Endothelial cell of umbilical vein (primary cell): Measurements from ENCODE around the gene CIC. TPM values are rescaled to one million over a fixed set of nuclear protein-coding genes. Genes with fewer than 3 reads are reported as not detected.
A peak's percentile ranks its signal among the peaks of the same experiment; 100 is the strongest.

Experiments
- BruUV-seq: library from RNA; stranded (reverse); fragments of 400-500 nt; replicated peaks from 2 replicates; lab custom pipeline; 2021; lab: Mats Ljungman, UMichigan
- CTCF ChIA-PET: fragments of 300-600, 350-600 bp; sonication (Branson Sonifier 250); formaldehyde crosslinking; loops from one replicate; lab custom pipeline; 2021; ENCODE audit warnings: antibody characterized with exemption, inconsistent platforms; lab: Charles Lee
- POLR2A ChIA-PET: fragments of 300-600, 350-600 bp; sonication (Branson Sonifier 250); formaldehyde crosslinking; loops from one replicate; lab custom pipeline; 2021; ENCODE audit warnings: antibody characterized with exemption, inconsistent platforms; lab: Charles Lee
- DNase-seq: peaks from one replicate; pipeline ENCODE4 v3.0.0-alpha.2; 2011; ENCODE audit warnings: low read depth, low spot score
- FAIRE-seq: peaks from 2 replicates; lab custom pipeline; 2011; peaks lifted over from hg19 to GRCh38; lab: Jason Lieb, UNC
- H2AFZ ChIP-seq: 2 replicates; pipeline ENCODE4 v1.6.0; 2012; ENCODE audit warnings: low read depth, low read length, control low read depth, inconsistent platforms
- H3K27ac ChIP-seq: 2 replicates; pipeline ENCODE4 v1.5.1; 2011; ENCODE audit warnings: low read depth, mild to moderate bottlenecking, control low read depth, low read length, moderate library complexity; ENCODE audit not compliant: insufficient read depth
- H3K27me3 ChIP-seq, 2 experiments: 2 replicates each; pipeline versions ENCODE4 v1.6.0 to v1.6.1; 2011; ENCODE audit warnings: low read length in 2 of 2, mixed read lengths in 1 of 2; ENCODE audit not compliant: control insufficient read depth in 2 of 2, insufficient read depth in 2 of 2
- H3K36me3 ChIP-seq, 2 experiments: 2 replicates in 1 of 2; 3 replicates in 1 of 2; pipeline ENCODE4 v1.5.1; 2011; ENCODE audit warnings: low read length in 2 of 2, mild to moderate bottlenecking in 1 of 2, moderate library complexity in 1 of 2; ENCODE audit not compliant: control insufficient read depth in 2 of 2, insufficient read depth in 2 of 2; ENCODE audit errors: extremely low read depth in 1 of 2
- H3K4me1 ChIP-seq: 3 replicates; pipeline ENCODE4 v1.5.1; 2011; ENCODE audit warnings: mild to moderate bottlenecking, low read length; ENCODE audit not compliant: control insufficient read depth, insufficient read depth; ENCODE audit errors: extremely low read depth
- H3K4me2 ChIP-seq: 2 replicates; pipeline ENCODE4 v1.6.1; 2011; ENCODE audit warnings: low read length, control low read depth, mixed read lengths; ENCODE audit not compliant: insufficient read depth
- H3K4me3 ChIP-seq, 3 experiments: fragments of 200-600 bp in 1 of 3; sonication (generic), shearing (Covaris generic) in 1 of 3; replicated peaks in 1 of 3; 2 replicates each; pipeline ENCODE4 v1.5.1; 2011 to 2016; ENCODE audit warnings: control low read depth in 3 of 3, low read length in 3 of 3, mild to moderate bottlenecking in 2 of 3, inconsistent platforms in 1 of 3, low read depth in 1 of 3, moderate library complexity in 1 of 3; ENCODE audit not compliant: insufficient read depth in 1 of 3
- H3K79me2 ChIP-seq: 2 replicates; pipeline ENCODE4 v1.6.0; 2012; ENCODE audit warnings: low read length, inconsistent platforms; ENCODE audit not compliant: control insufficient read depth, insufficient read depth
- H3K9ac ChIP-seq: replicated peaks from 2 replicates; pipeline ENCODE3; 2011; ENCODE audit warnings: low read length, control low read depth; ENCODE audit not compliant: insufficient read depth; ENCODE audit errors: extremely low read depth
- H3K9me1 ChIP-seq: replicated peaks from 3 replicates; pipeline ENCODE4 v1.6.0; 2011; ENCODE audit warnings: mild to moderate bottlenecking, low read length; ENCODE audit not compliant: control insufficient read depth, insufficient read depth; ENCODE audit errors: extremely low read depth
- H3K9me3 ChIP-seq: replicated peaks from 2 replicates; pipeline ENCODE4 v1.5.1; 2012; ENCODE audit warnings: low read length, inconsistent platforms; ENCODE audit not compliant: control insufficient read depth, insufficient read depth
- H4K20me1 ChIP-seq: replicated peaks from 2 replicates; pipeline ENCODE3; 2011; ENCODE audit warnings: mild to moderate bottlenecking, low read length; ENCODE audit not compliant: control insufficient read depth, insufficient read depth; ENCODE audit errors: extremely low read depth
- CTCF ChIP-seq, 2 donors: IDR thresholded peaks; 1 replicate in 1 of 2; 2 replicates in 1 of 2; pipeline ENCODE4 v1.5.1; 2011; ENCODE audit warnings: low read length in 2 of 2, mild to moderate bottlenecking in 2 of 2, moderate library complexity in 2 of 2, control low read depth in 1 of 2, inconsistent platforms in 1 of 2, low read depth in 1 of 2; ENCODE audit not compliant: insufficient read depth in 1 of 2; ENCODE audit errors: extremely low read depth in 1 of 2
- EZH2 ChIP-seq: IDR thresholded peaks from 2 replicates; pipeline ENCODE4 v1.6.1; 2012; ENCODE audit warnings: borderline replicate concordance, low read depth, mild to moderate bottlenecking, moderate library complexity, low read length, inconsistent platforms; ENCODE audit not compliant: severe bottlenecking
- FOS ChIP-seq: IDR thresholded peaks from 2 replicates; pipeline ENCODE4 v1.6.1; 2011; ENCODE audit warnings: mild to moderate bottlenecking, low read length, moderate library complexity, borderline replicate concordance; ENCODE audit not compliant: insufficient read depth
- GATA2 ChIP-seq: IDR thresholded peaks from 2 replicates; pipeline ENCODE4 v1.7.0; 2011; ENCODE audit warnings: low read depth, mild to moderate bottlenecking, moderate library complexity, mixed read lengths, low read length; ENCODE audit not compliant: insufficient read length, insufficient read depth
- JUN ChIP-seq: IDR thresholded peaks from 2 replicates; pipeline ENCODE4 v1.6.1; 2011; ENCODE audit warnings: borderline replicate concordance, low read depth; ENCODE audit not compliant: insufficient read length, insufficient read depth
- MAX ChIP-seq: IDR thresholded peaks from 2 replicates; pipeline ENCODE4 v1.6.1; 2011; ENCODE audit not compliant: insufficient read depth, insufficient read length
- MYC ChIP-seq: IDR thresholded peaks from one replicate; pipeline ENCODE4 v1.6.1; 2011; ENCODE audit warnings: mild to moderate bottlenecking, low read depth, low read length
- POLR2A ChIP-seq: IDR thresholded peaks from 2 replicates; pipeline ENCODE4 v1.6.1; 2012; ENCODE audit warnings: low read depth, mild to moderate bottlenecking, control low read depth, low read length
- POLR2AphosphoS5 ChIP-seq: IDR thresholded peaks from 2 replicates; pipeline ENCODE4 v1.6.1; 2012; ENCODE audit warnings: low read depth, mild to moderate bottlenecking, control low read depth, low read length, moderate library complexity; ENCODE audit not compliant: insufficient read depth
- dilution Hi-C: fragments of 300-500 bp; cut with MboI; formaldehyde crosslinking; loops from one replicate; pipeline ENCODE4 v1.15.0; 2019; ENCODE audit warnings: low sequenced_read_pairs; ENCODE audit not compliant: extremely low pct_ligation_motif_present
- intact Hi-C: fragments of 100-400 bp; cut with micrococcal nuclease; formaldehyde crosslinking; loops from one replicate; pipeline ENCODE4 v1.10.0; 2022
- polyA plus RNA-seq, 4 experiments: library from polyadenylated mRNA; depleted of rRNA in 3 of 4; stranded (reverse) in 3 of 4; unstranded in 1 of 4; fragments of >200 nt; gene quantifications; 2 replicates each; pipeline versions ENCODE4 v1.2.1 to v1.2.3, GENCODE V29; 2011 to 2012; ENCODE audit warnings: missing spikeins in 1 of 4
- total RNA-seq: library from RNA; stranded (reverse); gene quantifications from 2 replicates; pipeline ENCODE4 v1.2.3, GENCODE V29; 2021

The CIC gene
- total and polyA plus RNA-seq, 2 donors (not counting 3 experiments of a cell fraction or from before 2014, with no cell fraction given) = 18.4 to 86.0 TPM

- H3K27me3 ChIP-seq = no peaks in the 10 kb centered on the region
- H4K20me1 ChIP-seq = no peaks in the 10 kb centered on the region
- DNase-seq (no peak), FAIRE-seq (peak; percentile 71)
- no peak overlapping the region for H3K4me2 ChIP-seq
- peaks cover 28% of the 10 kb centered on the region for H3K79me2 ChIP-seq
- no peak overlapping the region for H3K4me3 ChIP-seq
- intact Hi-C loops (loop anchor here (1.0 kb wide), 1 partner anchor 49 kb away; no protein-coding TSS in a partner anchor), dilution Hi-C loops (no loop called here)
- peaks cover 7 to 27% of the 10 kb centered on the region in 2 experiments for H3K36me3 ChIP-seq
- BruUV-seq = no TSS peak
- H3K9ac ChIP-seq = no peak overlapping the region
- H3K27ac ChIP-seq = no peak overlapping the region
- H3K9me3 ChIP-seq = no peaks in the 10 kb centered on the region
- no peaks in the 10 kb centered on the region for H3K9me1 ChIP-seq
- no peak overlapping the region for H2AFZ ChIP-seq
- TF ChIP-seq EZH2 = no peak
- TF ChIP-seq POLR2A = peak; percentile 23
- no peak for TF ChIP-seq JUN
- TF ChIP-seq POLR2AphosphoS5 = peak; percentile 19
- peaks cover 40% of the 10 kb centered on the region for H3K4me1 ChIP-seq
- ChIA-PET POLR2A (interaction anchor here (1.1 to 1.2 kb wide), 2 partner anchors 32 to 33 kb away, joined by 5 to 9 read pairs; no protein-coding TSS in a partner anchor), CTCF (interaction anchor here (1.1 to 11.8 kb wide), 14 partner anchors 9 to 187 kb away, joined by 3 to 365 read pairs (median 10); partner anchors contain the start of genes CIC, ERF and POU2F2)
These were observed 22.0 kb upstream of the CIC start for GRCh38 chr19:42246922-42247639.

DNA sequence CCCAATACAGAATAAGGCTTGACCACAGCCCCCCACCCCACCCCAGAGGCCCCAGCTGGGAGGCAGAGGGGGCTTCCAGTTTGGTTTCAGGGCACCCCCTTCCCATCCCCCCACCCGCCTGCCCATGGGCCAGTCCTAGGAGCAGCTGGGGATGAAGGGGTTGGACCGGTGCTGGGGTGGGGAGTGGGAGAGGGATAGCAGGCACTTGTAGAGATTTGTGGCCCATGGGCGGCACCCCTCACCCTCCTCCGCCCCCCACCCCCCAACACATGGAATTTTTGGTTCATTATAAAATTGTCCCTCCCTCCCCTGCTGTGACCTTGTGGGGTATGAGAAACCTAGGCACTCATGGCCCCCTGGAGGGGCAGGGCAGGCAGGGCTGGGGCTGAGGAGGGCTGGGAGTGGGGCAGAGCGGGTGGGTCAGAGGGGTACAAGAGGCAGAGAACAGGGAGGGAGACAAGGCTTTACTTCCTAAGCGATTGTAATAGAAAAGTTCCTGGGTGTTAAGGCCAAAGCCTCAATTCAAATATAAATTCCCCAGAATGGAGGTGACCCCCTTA, 21.3 kb upstream of the CIC start:
- H2AFZ ChIP-seq = no peak overlapping the region
- H3K9me3 ChIP-seq = no peaks in the 10 kb centered on the region
- H3K27me3 ChIP-seq = no peaks in the 10 kb centered on the region
- no peak overlapping the region for H3K4me3 ChIP-seq
- no TSS peak for BruUV-seq
- H3K4me1 ChIP-seq = peaks cover 44% of the 10 kb centered on the region
- ChIA-PET POLR2A (interaction anchor here (1.1 kb wide), 2 partner anchors 32 to 34 kb away, joined by 3 to 9 read pairs; no protein-coding TSS in a partner anchor), CTCF (interaction anchor here (1.1 to 11.8 kb wide), 6 partner anchors 8 to 187 kb away, joined by 3 to 365 read pairs (median 22); partner anchors contain the start of genes CIC and ERF)
- peaks cover 34% of the 10 kb centered on the region for H3K79me2 ChIP-seq
- H3K9me1 ChIP-seq = no peaks in the 10 kb centered on the region
- TF ChIP-seq CTCF (IDR thresholded peaks at IDR 0.05; ENCODE audit: extremely low read depth in 1 of 2, insufficient read depth in 1 of 2, low read depth in 1 of 2, low read length in 2 of 2) (no peak), JUN (no peak), POLR2AphosphoS5 (no peak), MYC (no peak), EZH2 (no peak), GATA2 (no peak), FOS (no peak), POLR2A (no peak), MAX (no peak)
- intact Hi-C loops (no loop called here), dilution Hi-C loops (no loop called here)
- H3K4me2 ChIP-seq = no peak overlapping the region
- H3K27ac ChIP-seq = no peak overlapping the region
- H4K20me1 ChIP-seq = no peaks in the 10 kb centered on the region
- no peak overlapping the region for H3K9ac ChIP-seq
- FAIRE-seq (no peak), DNase-seq (no peak)
- peaks cover 7 to 27% of the 10 kb centered on the region in 2 experiments for H3K36me3 ChIP-seq
